Loucy (cell line): Measurements from ENCODE around the gene FAM50A.

Experiments
- CTCF ChIP-seq: fragments of 200-600 bp; sonication (generic); conservative IDR thresholded peaks from 2 replicates; pipeline ENCODE4 v1.5.1; 2014; ENCODE audit warnings: mild to moderate bottlenecking, antibody characterized with exemption, low read length
- EZH2phosphoT487 ChIP-seq: fragments of 200-600 bp; IDR thresholded peaks from 2 replicates; pipeline ENCODE4 v1.6.1; 2018; ENCODE audit warnings: antibody characterized with exemption, mild to moderate bottlenecking, moderate library complexity, borderline replicate concordance

GRCh38 chrX:154433605-154434004, 10.3 kb upstream of the FAM50A start:
- TF ChIP-seq CTCF = no peak
- TF ChIP-seq EZH2phosphoT487 = no peak
